Measurements from ENCODE around the gene NDUFS4. TPM values are rescaled to one million over a fixed set of nuclear protein-coding genes. Genes with fewer than 3 reads are reported as not detected.
"Not testable (repeated sequence)": the region's sequence is repeated elsewhere in the genome, so short reads cannot be mapped to it uniquely, and the experiment has no call there.

NDUFS4 gene
- total and polyA plus RNA-seq, 7 donors = 103 to 250 (median 179) TPM

GRCh38 chr5:53681079-53681478 is 120.6 kb downstream of the NDUFS4 start:
- Histone ChIP-seq H3K9me3 (no peaks in the 10 kb centered on the region), H3K27ac (no peak overlapping the region), H3K27me3 (ENCODE audit: insufficient read depth in 3 of 3, low read length in 2 of 3) (no peaks in the 10 kb centered on the region), H3K4me3 (no peak overlapping the region), H3K4me1 (no peaks in the 10 kb centered on the region), H3K36me3 (ENCODE audit: insufficient read depth in 1 of 2, low read depth in 1 of 2) (peaks cover 0 to 19% of the 10 kb centered on the region in 2 donors)
- no peak for TF ChIP-seq CTCF (IDR thresholded peaks at IDR 0.05)
- DNase-seq = no peak
- WGBS, 3 donors = 96 to 100% (median 98%) methylated on average over 1 of the region's 1 CpG
- no peak for ATAC-seq
- intact Hi-C loops (cut with DNase I) = no loop called here

GRCh38 chr5:53691014-53691413 is 130.6 kb downstream of the NDUFS4 start:
- no peak for ATAC-seq

GRCh38 chr5:53694520-53695022 is 134.1 kb downstream of the NDUFS4 start:
- WGBS, 3 donors = 99 to 100% (median 100%) methylated on average over 1 of the region's 1 CpG
- H3K9me3 ChIP-seq = peaks cover 47% of the 10 kb centered on the region
- intact Hi-C loops (cut with DNase I) = no loop called here

More at GRCh38 chr5:53691014-53691413, 130.6 kb downstream of the NDUFS4 start:
- Histone ChIP-seq H3K36me3 (ENCODE audit: insufficient read depth in 1 of 2, low read depth in 1 of 2) (no peaks in the 10 kb centered on the region), H3K9me3 (peaks cover 28% of the 10 kb centered on the region), H3K27ac (no peak overlapping the region), H3K4me3 (no peak overlapping the region), H3K27me3 (ENCODE audit: insufficient read depth in 3 of 3, low read length in 2 of 3) (no peaks in the 10 kb centered on the region), H3K4me1 (no peaks in the 10 kb centered on the region)
- DNase-seq = no peak
- no peak for TF ChIP-seq CTCF (IDR thresholded peaks at IDR 0.05)
- intact Hi-C loops (cut with DNase I) = no loop called here

GRCh38 chr5:53710405-53710804 is 150.0 kb downstream of the NDUFS4 start:
- H3K36me3 ChIP-seq (ENCODE audit: insufficient read depth in 1 of 2, low read depth in 1 of 2); ATAC-seq; intact Hi-C loops (cut with DNase I); H3K4me1 ChIP-seq; DNase-seq; H3K27ac ChIP-seq; H3K27me3 ChIP-seq (ENCODE audit: insufficient read depth in 3 of 3, low read length in 2 of 3); H3K4me3 ChIP-seq: not testable (repeated sequence)
- 92 to 100% (median 93%) methylated on average over 1 of the region's 1 CpG for WGBS, 3 donors
- peaks cover 27% of the 10 kb centered on the region for H3K9me3 ChIP-seq

More at GRCh38 chr5:53694520-53695022, 134.1 kb downstream of the NDUFS4 start:
- H3K4me1 ChIP-seq = no peaks in the 10 kb centered on the region
- TF ChIP-seq CTCF (IDR thresholded peaks at IDR 0.05) = no peak
- DNase-seq (no peak), ATAC-seq (no peak)
- no peaks in the 10 kb centered on the region for H3K27me3 ChIP-seq (ENCODE audit: insufficient read depth in 3 of 3, low read length in 2 of 3)
- no peak overlapping the region for H3K4me3 ChIP-seq
- H3K36me3 ChIP-seq (ENCODE audit: insufficient read depth in 1 of 2, low read depth in 1 of 2) = no peaks in the 10 kb centered on the region
- no peak overlapping the region for H3K27ac ChIP-seq

- intact Hi-C loops (cut with DNase I) = no loop called here
- Histone ChIP-seq H3K36me3 (ENCODE audit: insufficient read depth in 1 of 2, low read depth in 1 of 2) (no peaks in the 10 kb centered on the region), H3K27me3 (ENCODE audit: insufficient read depth in 3 of 3, low read length in 2 of 3) (no peaks in the 10 kb centered on the region), H3K4me1 (no peaks in the 10 kb centered on the region), H3K27ac (no peak overlapping the region), H3K4me3 (no peak overlapping the region), H3K9me3 (peaks cover 19% of the 10 kb centered on the region)
- ATAC-seq (no peak), DNase-seq (no peak)
- 87 to 89% (median 88%) methylated on average over 4 of the region's 4 CpGs for WGBS, 3 donors
- TF ChIP-seq CTCF (IDR thresholded peaks at IDR 0.05) = no peak
Measured at GRCh38 chr5:53712327-53712726, 151.9 kb downstream of the NDUFS4 start.
